IMR-90 (cell line): Measurements from ENCODE around the gene UBE2QL1. TPM values are rescaled to one million over a fixed set of nuclear protein-coding genes. Genes with fewer than 3 reads are reported as not detected.

Source experiments
- ATAC-seq: fragments of 200-7000 bp; cut with Tn5 transposase; 2 replicates; pipeline ENCODE4 v1.9.1; 2020; ENCODE audit warnings: low read depth, mild to moderate bottlenecking, moderate library complexity
- BruUV-seq: library from RNA; stranded (reverse); fragments of 400-500 nt; replicated peaks from 2 replicates; lab custom pipeline; 2021; lab: Mats Ljungman, UMichigan
- CTCF ChIA-PET: fragments of 300-600 bp; formaldehyde crosslinking; extraction: SDS; loops from one replicate; lab custom pipeline; 2021; ENCODE audit warnings: antibody characterized with exemption; lab: Yijun Ruan, JAX
- POLR2A ChIA-PET: fragments of 300-600 bp; sonication (Branson Sonifier 250); formaldehyde crosslinking; loops from one replicate; lab custom pipeline; 2022; ENCODE audit warnings: antibody characterized with exemption; ENCODE audit not compliant: unreplicated experiment; lab: Charles Lee
- DNase-seq: peaks from one replicate; pipeline ENCODE4 v3.0.0; 2013
- H2AFZ ChIP-seq: replicated peaks from 2 replicates; pipeline ENCODE3; 2013; ENCODE audit warnings: low read length, mild to moderate bottlenecking; ENCODE audit not compliant: poor library complexity
- H2AK5ac ChIP-seq: 2 replicates; pipeline ENCODE4 v1.6.1; 2013; ENCODE audit warnings: low read depth, low read length, inconsistent platforms
- H2AK9ac ChIP-seq: replicated peaks from 2 replicates; pipeline ENCODE3; 2013; ENCODE audit warnings: mild to moderate bottlenecking, low read depth, low read length, moderate library complexity; ENCODE audit not compliant: poor library complexity
- H2BK120ac ChIP-seq: 2 replicates; pipeline ENCODE4 v1.6.1; 2013; ENCODE audit warnings: low read depth, low read length, inconsistent platforms
- H2BK15ac ChIP-seq: 3 replicates; pipeline ENCODE4 v1.6.1; 2013; ENCODE audit warnings: low read depth, low read length, inconsistent platforms
- H2BK20ac ChIP-seq: 2 replicates; pipeline ENCODE4 v1.6.1; 2013; ENCODE audit warnings: low read depth, mild to moderate bottlenecking, inconsistent platforms, low read length, moderate library complexity
- H2BK5ac ChIP-seq: 2 replicates; pipeline ENCODE4 v1.6.1; 2013; ENCODE audit warnings: mild to moderate bottlenecking, low read depth, low read length, inconsistent platforms; ENCODE audit not compliant: poor library complexity, severe bottlenecking
- H3K14ac ChIP-seq: replicated peaks from 2 replicates; pipeline ENCODE4 v1.6.1; 2013; ENCODE audit warnings: low read depth, low read length, inconsistent platforms
- H3K18ac ChIP-seq: 2 replicates; pipeline ENCODE4 v1.6.1; 2013; ENCODE audit warnings: low read depth, low read length, control low read depth
- H3K23ac ChIP-seq: 2 replicates; pipeline ENCODE4 v1.6.1; 2013; ENCODE audit warnings: low read depth, low read length, inconsistent platforms
- H3K27ac ChIP-seq: 2 replicates; pipeline ENCODE4 v1.5.1; 2013; ENCODE audit warnings: mild to moderate bottlenecking, control low read depth, low read length; ENCODE audit not compliant: insufficient read depth
- H3K27me3 ChIP-seq: 2 replicates; pipeline ENCODE4 v1.6.1; 2013; ENCODE audit warnings: low read length; ENCODE audit not compliant: control insufficient read depth, insufficient read depth
- H3K36me3 ChIP-seq: 2 replicates; pipeline ENCODE4 v1.6.1; 2013; ENCODE audit warnings: low read length, mixed read lengths; ENCODE audit not compliant: control insufficient read depth, insufficient read depth
- H3K4ac ChIP-seq: 2 replicates; pipeline ENCODE4 v1.6.1; 2013; ENCODE audit warnings: low read depth, low read length, inconsistent platforms
- H3K4me1 ChIP-seq: 2 replicates; pipeline ENCODE4 v1.6.1; 2013; ENCODE audit warnings: low read length, mixed read lengths; ENCODE audit not compliant: control insufficient read depth, insufficient read depth
- H3K4me2 ChIP-seq: 2 replicates; pipeline ENCODE4 v1.6.1; 2013; ENCODE audit warnings: low read depth, mild to moderate bottlenecking, control low read depth, low read length, moderate library complexity
- H3K4me3 ChIP-seq: 2 replicates; pipeline ENCODE4 v1.5.1; 2013; ENCODE audit warnings: low read depth, mild to moderate bottlenecking, control low read depth, low read length, moderate library complexity; ENCODE audit not compliant: insufficient read depth
- H3K56ac ChIP-seq: 2 replicates; pipeline ENCODE4 v1.6.1; 2013; ENCODE audit warnings: low read length, inconsistent platforms; ENCODE audit not compliant: insufficient read depth; ENCODE audit errors: extremely low read depth
- H3K79me1 ChIP-seq, 2 experiments: 2 replicates each; pipeline ENCODE4 v1.6.1; 2013; ENCODE audit warnings: low read length in 2 of 2, inconsistent platforms in 1 of 2, low read depth in 1 of 2
- H3K9ac ChIP-seq: 2 replicates; pipeline ENCODE4 v1.6.1; 2013; ENCODE audit warnings: low read depth, low read length, control low read depth
- H3K9me1 ChIP-seq: 2 replicates; pipeline ENCODE4 v1.6.1; 2013; ENCODE audit warnings: low read length, inconsistent platforms; ENCODE audit not compliant: insufficient read depth
- H3K9me3 ChIP-seq: 2 replicates; pipeline ENCODE4 v1.6.1; 2013; ENCODE audit warnings: low read length; ENCODE audit not compliant: control insufficient read depth, insufficient read depth
- H4K20me1 ChIP-seq: 2 replicates; pipeline ENCODE4 v1.6.1; 2013; ENCODE audit warnings: low read length, inconsistent platforms; ENCODE audit not compliant: insufficient read depth
- H4K5ac ChIP-seq: 2 replicates; pipeline ENCODE4 v1.6.1; 2013; ENCODE audit warnings: mild to moderate bottlenecking, low read depth, low read length, control low read depth
- H4K8ac ChIP-seq, 2 experiments: 2 replicates each; pipeline ENCODE4 v1.6.1; 2013; ENCODE audit warnings: low read depth in 2 of 2, low read length in 2 of 2, control low read depth in 1 of 2, inconsistent platforms in 1 of 2
- H4K91ac ChIP-seq: 2 replicates; pipeline ENCODE4 v1.6.1; 2013; ENCODE audit warnings: low read depth, low read length, inconsistent platforms; ENCODE audit not compliant: insufficient read depth
- BHLHE40 ChIP-seq: fragments of 150-350 bp; IDR thresholded peaks from 2 replicates; pipeline ENCODE4 v1.6.1; 2016; ENCODE audit warnings: mild to moderate bottlenecking, low read depth, low read length
- CEBPB ChIP-seq: IDR thresholded peaks from 2 replicates; pipeline ENCODE4 v1.6.1; 2012; ENCODE audit warnings: low read depth, low read length, improper control_type of control experiment
- CTCF ChIP-seq: conservative IDR thresholded peaks from 2 replicates; pipeline ENCODE4 v1.5.1; 2012; ENCODE audit warnings: mild to moderate bottlenecking, low read depth, low read length, improper control_type of control experiment
- ELK1 ChIP-seq: fragments of 150-350 bp; IDR thresholded peaks from 2 replicates; pipeline ENCODE4 v1.6.1; 2016; ENCODE audit warnings: low read depth, mild to moderate bottlenecking, low read length, moderate library complexity, borderline replicate concordance
- MAFK ChIP-seq: IDR thresholded peaks from 2 replicates; pipeline ENCODE4 v1.6.1; 2012; ENCODE audit warnings: low read depth, low read length, improper control_type of control experiment
- MAZ ChIP-seq: IDR thresholded peaks from 2 replicates; pipeline ENCODE4 v1.6.1; 2012; ENCODE audit warnings: low read depth, mild to moderate bottlenecking, low read length, improper control_type of control experiment, moderate library complexity, borderline replicate concordance
- MXI1 ChIP-seq: IDR thresholded peaks from 2 replicates; pipeline ENCODE4 v1.6.1; 2012; ENCODE audit warnings: low read depth, mild to moderate bottlenecking, low read length, moderate library complexity, borderline replicate concordance
- POLR2A ChIP-seq: IDR thresholded peaks from 2 replicates; pipeline ENCODE4 v1.6.1; 2012; ENCODE audit warnings: mild to moderate bottlenecking, low read depth, low read length
- SMC3 ChIP-seq: fragments of 150-350 bp; IDR thresholded peaks from 2 replicates; pipeline ENCODE4 v1.6.1; 2016; ENCODE audit warnings: low read depth, mild to moderate bottlenecking, antibody characterized with exemption, low read length, moderate library complexity
- WGBS, 2 experiments: methylation state at CpG; one replicate each; pipeline versions ENCODE4 v1.1.5 to v1.1.7; 2013; ENCODE audit warnings: missing lambda C conversion rate in 2 of 2; ENCODE audit not compliant: insufficient read length in 1 of 2; ENCODE audit errors: extremely low coverage in 2 of 2; 5-methylcytosine and 5-hydroxymethylcytosine counted together
- dilution Hi-C: fragments of 300-500 bp; cut with HindIII; formaldehyde crosslinking; loops from one replicate; pipeline ENCODE4 v1.14.3; 2018; ENCODE audit warnings: low sequenced_read_pairs; ENCODE audit not compliant: unreplicated experiment
- in situ Hi-C: fragments of 300-500 bp; cut with MboI; formaldehyde crosslinking; loops from 3 replicates; pipeline ENCODE4 v1.14.3; 2019; ENCODE audit warnings: low sequenced_read_pairs, inconsistent platforms, mixed read lengths
- intact Hi-C: fragments of 100-400 bp; cut with micrococcal nuclease; formaldehyde crosslinking; loops from 2 replicates; pipeline ENCODE4 v1.10.0; 2022
- polyA plus RNA-seq, 3 experiments: library from polyadenylated mRNA; depleted of rRNA; stranded (reverse); fragments of >200 nt; gene quantifications; 2 replicates each; pipeline ENCODE4 v1.2.3, GENCODE V29; 2012; ENCODE audit warnings: low replicate concordance in 1 of 3
- total RNA-seq: library from RNA; depleted of rRNA; stranded (reverse); fragments of >200 nt; gene quantifications from 2 replicates; pipeline ENCODE4 v1.2.3, GENCODE V29; 2012

Gene UBE2QL1
- total and polyA plus RNA-seq, 2 of the 4 experiments (the other 2 are of a cell fraction), result not detected

GRCh38 chr5:6408627-6409446, 39.8 kb upstream of the UBE2QL1 start:
- H2BK120ac ChIP-seq, result no peak overlapping the region
- H3K4ac ChIP-seq, result no peak overlapping the region
- no peak overlapping the region for H4K8ac ChIP-seq
- in situ Hi-C loops, result no loop called here
- H2BK15ac ChIP-seq, result no peak overlapping the region
- DNase-seq (peak; percentile 1), ATAC-seq (no peak)
- no peak overlapping the region for H4K91ac ChIP-seq
- H3K4me2 ChIP-seq, result no peak overlapping the region
- no peaks in the 10 kb centered on the region for H3K4me1 ChIP-seq
- no peak overlapping the region for H3K23ac ChIP-seq
- no peaks in the 10 kb centered on the region for H3K79me1 ChIP-seq
- no peaks in the 10 kb centered on the region for H3K9me1 ChIP-seq
- H3K4me3 ChIP-seq, result no peak overlapping the region
- H2AK9ac ChIP-seq, result no peak overlapping the region
- no peaks in the 10 kb centered on the region for H3K36me3 ChIP-seq
- no TSS peak for BruUV-seq
- no peak overlapping the region for H3K14ac ChIP-seq
- ChIA-PET POLR2A (no interaction called here), CTCF (no interaction called here)
- H4K20me1 ChIP-seq, result no peaks in the 10 kb centered on the region
- dilution Hi-C loops, result no loop called here
- no peaks in the 10 kb centered on the region for H3K9me3 ChIP-seq
- WGBS, 2 experiments, result 35% methylated on average over 6 of the region's 8 CpGs; no CpG with 5 or more reads in 1 of the 2 experiments
- no peak overlapping the region for H2AFZ ChIP-seq
- TF ChIP-seq CTCF, result no peak
- TF ChIP-seq MAFK, result no peak
- TF ChIP-seq POLR2A, result no peak
- no peak for TF ChIP-seq MXI1
- TF ChIP-seq ELK1, result no peak
- TF ChIP-seq CEBPB, result peak; percentile 53; the same call in 1 of the 2 replicates
- TF ChIP-seq SMC3, result no peak
- TF ChIP-seq MAZ, result no peak
- no peak for TF ChIP-seq BHLHE40
- no peak overlapping the region for H2BK20ac ChIP-seq
- H4K5ac ChIP-seq, result no peak overlapping the region
- no peak overlapping the region for H3K9ac ChIP-seq
- H2AK5ac ChIP-seq, result no peak overlapping the region
- H3K27me3 ChIP-seq, result peaks cover 2% of the 10 kb centered on the region
- H3K27ac ChIP-seq, result no peak overlapping the region
- H3K18ac ChIP-seq, result no peak overlapping the region
- intact Hi-C loops, result no loop called here
- H3K56ac ChIP-seq, result no peak overlapping the region
- no peak overlapping the region for H2BK5ac ChIP-seq
